ENCODE data around the gene PAMR1.

GRCh38 chr11:35393098-35393497, 132.3 kb downstream of the PAMR1 start:
- TF ChIP-seq EZH2 (IDR thresholded peaks at IDR 0.05; ENCODE audit: insufficient read depth, poor library complexity, severe bottlenecking) (no peak), EZH2phosphoT487 (IDR thresholded peaks at IDR 0.05; ENCODE audit: insufficient read depth, low read depth) (no peak)
